HG03159 (cell line): ENCODE results near the gene CEP63.

ENCODE experiments used
- ATAC-seq: cut with Tn5 transposase; IDR thresholded peaks from one replicate; pipeline ENCODE4 v1.9.1; 2021; ENCODE audit warnings: mild to moderate bottlenecking, moderate library complexity; ENCODE audit not compliant: unreplicated experiment

The CEP63 gene

GRCh38 chr3:134466331-134466730, 19.5 kb upstream of the CEP63 start:
- ATAC-seq: no peak

DNA sequence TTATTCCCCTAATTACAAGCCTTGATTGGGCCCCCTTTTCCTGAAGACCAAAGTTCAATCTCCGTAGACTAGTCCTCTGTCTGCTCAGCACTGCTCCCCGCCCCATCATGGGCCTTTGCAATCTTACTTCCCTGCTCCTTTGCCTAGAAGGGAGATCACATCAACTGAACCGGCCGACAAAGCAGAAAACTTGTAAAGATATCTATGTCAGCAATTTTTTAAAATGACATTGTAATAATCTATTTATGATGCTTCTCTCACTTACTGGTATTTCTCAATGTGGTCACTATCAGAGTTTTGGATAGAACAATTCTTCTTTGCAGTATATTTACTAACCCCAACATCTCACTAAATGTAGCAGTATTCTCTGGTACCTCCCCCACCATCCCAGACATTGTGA, 17.3 kb upstream of the CEP63 start:
- no peak for ATAC-seq

DNA sequence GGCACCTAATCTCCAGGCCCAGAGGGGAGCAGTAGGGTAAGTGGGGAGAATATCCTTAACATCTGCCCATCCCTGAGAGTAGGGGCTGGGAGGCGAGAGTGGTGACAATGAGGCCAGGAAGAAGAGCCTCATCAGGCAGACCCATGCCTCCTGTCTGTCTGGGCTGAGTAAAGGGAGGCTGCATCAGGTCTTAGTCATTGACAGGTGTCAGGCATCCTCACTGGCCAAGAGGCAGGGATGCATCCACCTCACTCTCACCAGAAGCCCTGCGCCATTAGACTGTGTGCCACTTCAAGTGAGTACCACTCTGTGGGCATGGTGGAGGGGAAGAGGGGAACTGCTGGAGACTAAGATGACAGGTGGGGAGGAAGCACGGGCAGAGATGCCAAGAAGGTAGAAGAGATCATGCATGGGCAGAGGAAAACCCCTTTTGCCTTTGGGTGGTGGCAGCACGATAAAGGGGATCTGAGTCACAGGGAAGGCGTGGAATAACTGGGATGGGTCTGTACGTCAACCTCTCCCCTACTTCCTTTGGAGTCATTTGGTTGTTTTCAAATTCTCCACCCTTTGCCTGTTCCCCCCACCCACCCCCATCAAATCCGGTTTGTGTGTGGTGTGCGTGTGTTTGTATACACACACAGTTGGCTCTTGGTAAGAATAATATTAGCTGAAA, 14.2 kb upstream of the CEP63 start:
- ATAC-seq: no peak

DNA sequence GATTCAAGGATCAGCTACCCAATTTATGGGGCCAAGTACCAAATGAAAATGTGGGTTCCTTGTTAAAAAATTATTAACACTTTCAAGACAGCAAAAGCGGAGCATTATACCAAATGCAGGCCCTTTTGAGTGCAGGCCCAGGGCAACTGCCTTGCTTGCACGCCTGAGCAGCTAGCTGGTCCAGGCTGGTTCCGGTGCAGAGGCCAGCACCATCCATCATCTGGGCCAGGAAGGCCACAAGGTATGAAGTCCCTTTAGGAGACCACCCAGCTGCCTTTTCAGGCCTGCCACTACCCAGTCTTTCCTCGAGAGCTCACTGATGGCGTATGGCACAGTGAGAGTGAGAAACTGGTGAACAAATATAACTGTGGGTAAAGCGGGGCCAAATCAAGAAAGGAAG, 13.0 kb upstream of the CEP63 start:
- ATAC-seq: no peak

DNA sequence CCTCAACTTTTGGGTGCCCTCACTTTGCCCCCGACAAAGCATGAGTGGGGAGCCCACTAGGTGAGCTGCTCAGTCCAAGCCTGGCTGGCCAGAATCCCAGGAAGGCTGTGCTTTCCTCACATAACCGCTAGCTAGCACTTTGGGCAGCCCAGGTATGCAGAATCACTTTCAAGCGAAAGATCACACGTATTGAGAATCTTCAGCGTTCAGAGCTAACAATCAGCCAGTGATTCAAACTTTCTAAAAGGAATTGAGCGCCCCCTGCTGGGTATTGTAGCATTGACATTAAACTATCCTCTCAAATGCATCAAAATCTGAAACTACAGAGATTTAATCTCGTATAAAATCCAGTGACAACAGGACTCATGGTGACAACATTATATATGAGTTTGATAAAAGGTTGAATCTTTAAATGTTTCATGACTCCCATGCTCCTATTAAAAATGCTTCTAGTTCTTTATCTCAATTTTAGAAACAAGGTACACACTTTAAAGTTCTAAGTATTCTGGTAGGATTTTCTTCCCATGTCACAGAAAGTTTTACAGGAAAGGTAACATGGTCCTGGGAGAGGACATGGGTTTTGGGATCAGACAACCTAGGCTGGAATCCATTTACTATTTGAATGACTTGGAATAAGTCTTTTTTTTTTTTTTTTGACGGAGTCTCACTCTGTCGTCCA, 11.8 kb upstream of the CEP63 start:
- peak; percentile 74 for ATAC-seq

- no peak for ATAC-seq
These were observed 10.9 kb upstream of the CEP63 start for GRCh38 chr3:134474956-134475355.

DNA sequence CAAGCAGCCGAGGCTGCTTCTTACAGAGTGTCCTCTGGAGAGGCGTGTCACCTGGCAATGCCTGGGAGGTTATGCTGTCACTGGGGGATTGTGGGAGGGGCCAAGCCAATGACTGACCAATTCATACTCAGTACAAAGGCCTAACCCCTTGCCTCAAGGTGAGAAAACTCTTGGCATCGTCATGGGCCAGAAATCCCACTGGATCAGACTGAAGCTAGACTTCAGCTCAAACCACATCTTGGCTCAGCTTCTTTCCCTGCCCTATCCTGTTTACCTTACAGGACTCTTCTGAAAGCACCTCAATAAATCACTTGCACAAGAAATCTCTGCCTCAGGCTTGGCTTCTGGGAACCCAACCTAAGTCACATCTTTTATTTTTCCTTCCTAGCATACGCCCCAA, 9.6 kb upstream of the CEP63 start:
- no peak for ATAC-seq

- ATAC-seq: no peak
These were observed 8.9 kb upstream of the CEP63 start for GRCh38 chr3:134477002-134477401.

DNA sequence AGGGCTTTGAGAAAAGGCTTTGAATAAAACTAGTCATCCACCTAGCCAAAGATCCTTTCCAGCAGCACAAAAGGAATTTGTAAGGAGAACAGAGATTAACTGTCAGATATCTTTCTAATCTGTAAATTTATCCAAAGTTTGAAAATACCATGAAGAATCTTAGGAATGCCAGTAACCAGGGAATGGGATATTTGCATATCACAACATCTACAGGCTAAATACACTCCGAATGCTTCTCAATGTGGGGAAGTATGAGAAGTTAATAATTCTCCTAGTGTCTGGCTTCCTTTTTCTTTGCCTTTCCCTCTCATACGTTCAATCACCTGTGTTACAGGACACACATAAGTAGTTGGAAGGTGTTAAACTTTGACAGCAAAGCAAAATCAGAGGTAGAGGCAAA, 7.9 kb upstream of the CEP63 start:
- no peak for ATAC-seq

- no peak for ATAC-seq
These were observed 5.3 kb upstream of the CEP63 start for GRCh38 chr3:134480546-134480945.

- ATAC-seq: no peak
These were observed 4.7 kb upstream of the CEP63 start for GRCh38 chr3:134481166-134481565.

- no peak for ATAC-seq
These were observed 3.2 kb upstream of the CEP63 start for GRCh38 chr3:134482622-134483021.

DNA sequence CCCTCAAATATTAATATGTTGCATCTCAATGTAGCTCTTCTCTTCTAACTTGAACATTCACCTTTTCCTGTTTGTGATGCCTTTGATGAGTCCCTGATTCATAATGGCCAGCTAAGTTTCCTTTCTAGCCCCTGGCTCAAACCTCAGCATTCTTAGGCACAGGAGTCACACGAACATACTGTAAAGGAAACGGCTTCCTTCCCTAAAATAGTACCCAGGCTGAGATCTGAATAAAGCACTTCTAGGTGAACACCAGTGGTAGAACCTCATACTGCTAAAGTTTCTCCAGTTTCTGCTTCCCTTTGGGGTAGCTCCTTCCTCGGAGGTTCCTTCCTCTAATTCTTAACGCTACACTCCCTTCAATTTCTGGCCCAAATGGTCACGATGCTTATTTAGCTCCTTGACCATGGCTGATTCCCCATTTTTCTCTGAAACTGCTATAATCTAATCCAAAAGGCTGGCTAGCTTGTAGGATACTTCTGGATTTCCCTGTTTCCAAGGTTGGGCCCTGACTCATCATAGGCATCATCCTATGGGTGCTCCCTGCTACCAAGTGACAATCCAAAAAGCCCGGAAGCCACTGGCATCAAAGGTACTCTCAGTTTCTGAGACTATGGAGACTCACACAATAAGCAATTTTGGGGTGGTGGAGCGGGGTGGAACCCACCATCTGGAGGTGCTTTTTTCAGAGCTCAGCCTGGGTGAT, 2.5 kb upstream of the CEP63 start:
- ATAC-seq: no peak

DNA sequence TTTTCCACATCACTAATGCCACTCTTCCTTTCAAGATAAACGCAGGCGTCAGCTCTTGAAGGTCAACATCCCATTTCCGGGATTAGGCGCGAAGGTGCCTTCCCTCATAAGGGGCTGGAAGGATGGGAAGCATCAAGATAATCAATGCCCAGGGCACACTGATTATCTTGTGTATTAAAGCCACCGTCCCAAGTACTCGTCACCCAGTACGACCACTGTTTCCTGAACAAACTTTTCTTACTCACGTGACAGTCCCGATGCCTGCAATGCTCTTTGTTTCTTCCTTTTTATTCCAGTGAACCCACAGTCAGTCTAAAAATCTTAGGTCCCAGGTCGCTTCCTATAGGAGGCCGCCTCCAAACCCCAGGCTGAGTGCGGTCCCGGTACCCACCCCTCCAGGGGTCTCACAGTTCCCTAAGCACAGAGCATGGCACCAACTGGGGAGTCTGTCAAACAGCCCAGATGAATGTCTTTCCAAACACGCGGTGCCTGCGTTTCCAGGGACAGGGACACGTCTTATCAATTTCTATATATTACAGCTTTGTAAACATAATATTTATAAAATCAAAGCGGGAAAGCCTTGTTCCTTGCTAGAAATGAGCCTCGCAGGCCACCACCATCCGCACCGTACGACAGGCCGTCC, 661 bp upstream of the CEP63 start:
- ATAC-seq: peak; percentile 2

DNA sequence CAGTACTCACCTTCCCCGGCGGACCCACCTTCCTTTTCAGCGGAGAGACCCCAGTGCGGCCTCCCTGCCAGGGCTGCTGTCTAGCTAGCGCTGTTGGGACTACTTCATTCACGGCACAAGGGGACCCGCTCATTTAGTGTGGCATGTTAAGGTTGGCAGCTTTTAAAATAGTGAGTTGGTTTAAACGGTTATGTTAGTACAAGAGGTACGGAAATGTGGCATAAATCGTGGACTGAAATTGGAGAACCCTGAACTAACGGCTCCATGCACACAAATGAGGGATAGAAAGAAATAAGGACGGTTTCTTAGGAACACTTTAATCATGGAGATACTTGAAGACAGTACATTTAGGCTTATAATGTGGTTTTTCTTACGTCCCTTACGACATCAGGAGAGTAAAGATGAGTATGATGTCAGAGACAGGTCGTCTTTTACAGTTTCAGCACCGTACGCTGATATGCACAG, 752 bp downstream of the CEP63 start:
- ATAC-seq: peak; percentile 9

DNA sequence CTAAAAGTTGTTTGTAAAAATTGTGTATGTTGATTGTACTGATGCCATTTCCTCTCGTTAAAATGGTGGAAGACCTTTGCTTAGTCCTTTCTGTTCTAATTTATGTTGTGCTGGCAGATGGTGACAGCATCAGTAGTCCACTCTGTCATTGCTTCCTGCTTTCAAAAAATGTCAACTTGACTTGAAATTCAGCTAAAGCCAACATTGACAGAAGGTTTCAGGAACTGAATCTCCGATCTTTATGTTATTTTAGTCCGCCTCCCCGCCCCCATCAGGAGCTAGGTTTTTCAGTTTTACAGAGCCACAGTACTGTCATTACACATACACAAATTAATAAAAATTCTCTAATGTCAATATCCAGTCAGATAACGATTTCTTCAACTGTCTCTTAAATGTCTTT, 1.5 kb downstream of the CEP63 start:
- no peak for ATAC-seq

DNA sequence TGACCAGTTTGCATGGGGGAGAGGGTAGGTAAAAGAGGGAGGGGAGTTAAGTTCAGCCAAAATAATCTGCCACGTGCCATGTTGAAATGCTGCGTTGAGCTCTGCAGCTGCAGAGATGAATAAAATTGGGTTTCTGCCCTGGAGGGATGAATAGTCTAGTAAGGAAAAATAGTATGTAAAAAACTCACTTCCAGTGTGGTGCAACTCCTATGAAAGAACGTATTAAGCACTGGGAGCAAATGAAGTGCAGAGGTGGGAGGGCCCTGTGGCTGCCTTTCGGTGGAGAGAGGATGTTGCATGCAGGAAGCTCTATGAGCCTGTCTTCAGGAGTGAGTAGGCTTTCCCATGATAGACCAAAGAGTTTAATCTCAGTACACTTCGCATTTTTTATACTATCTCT, 8.6 kb downstream of the CEP63 start:
- ATAC-seq: no peak

DNA sequence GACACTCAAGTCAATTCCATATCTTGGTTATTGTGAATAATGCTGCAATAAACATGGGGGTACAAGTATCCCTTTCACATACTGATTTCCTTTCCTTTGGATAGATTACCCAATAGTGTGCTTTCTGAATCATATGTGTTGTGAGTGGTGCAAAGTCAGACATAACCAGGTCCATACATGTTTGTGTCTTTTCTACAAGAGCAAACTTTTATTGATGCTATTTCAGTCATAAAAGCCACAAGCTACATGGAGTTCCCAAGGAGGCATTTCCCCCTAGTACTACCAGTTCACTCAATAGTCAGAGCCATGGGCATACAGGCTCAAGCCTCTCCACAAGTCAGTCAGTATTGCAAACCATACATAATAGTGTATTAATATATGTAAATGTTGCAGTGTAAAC, 10.1 kb downstream of the CEP63 start:
- no peak for ATAC-seq

DNA sequence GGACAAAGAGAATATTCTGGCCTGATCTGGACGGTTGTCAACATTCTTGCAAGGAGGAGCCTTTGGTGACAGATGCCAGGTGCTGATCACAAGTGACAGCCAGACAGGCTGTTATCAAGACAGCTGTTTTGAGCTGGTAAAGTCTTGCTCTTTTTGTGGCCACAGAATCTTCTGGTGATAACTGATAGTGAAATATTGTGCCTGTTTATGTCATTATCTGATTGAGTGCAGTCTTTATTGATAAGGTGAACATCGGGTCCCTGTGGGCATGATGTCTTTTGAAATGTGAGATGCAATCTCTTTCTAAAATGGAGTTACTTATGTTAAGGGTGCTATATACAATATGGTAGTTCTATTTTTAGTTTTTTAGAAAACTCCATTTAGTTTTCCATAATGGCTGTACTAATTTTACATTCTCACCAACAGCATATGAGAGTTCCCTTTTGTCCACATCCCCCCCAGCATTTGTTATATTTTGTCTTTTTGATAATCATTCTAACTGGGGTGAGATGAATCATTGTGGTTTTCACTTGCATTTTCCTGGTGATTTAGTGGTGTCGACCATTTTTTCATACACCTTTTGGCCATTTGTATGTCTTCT, 10.7 kb downstream of the CEP63 start:
- ATAC-seq: no peak

- no peak for ATAC-seq
These were observed 17.4 kb downstream of the CEP63 start for GRCh38 chr3:134503266-134503665.

DNA sequence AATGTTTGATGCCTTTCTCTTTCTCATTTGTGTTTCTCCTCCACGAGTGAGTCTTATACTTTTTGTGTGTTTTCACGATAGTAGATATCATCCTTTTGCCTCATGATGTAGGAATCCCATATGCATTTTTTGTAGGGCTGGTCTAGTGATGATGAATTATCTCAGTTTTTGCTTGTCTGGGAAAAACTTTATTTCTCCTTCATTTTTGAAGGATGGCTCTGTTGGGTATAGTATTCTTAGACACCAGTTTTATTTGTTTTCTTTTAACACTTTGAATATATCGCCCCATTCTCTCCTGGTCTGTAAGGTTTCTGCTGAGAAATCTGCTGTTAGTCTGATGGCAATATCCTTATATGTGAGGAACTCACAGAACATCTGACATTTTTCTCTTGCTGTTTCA, 18.3 kb downstream of the CEP63 start:
- ATAC-seq: no peak
